CD8-positive, alpha-beta memory T cell (primary cell): ENCODE measurements around the gene MLEC. TPM values are rescaled to one million over a fixed set of nuclear protein-coding genes. Genes with fewer than 3 reads are reported as not detected.

Source experiments
- CTCF ChIA-PET: fragments of 350-600 bp; sonication (Branson Sonifier 250); formaldehyde crosslinking; loops from one replicate; lab custom pipeline; 2021; ENCODE audit warnings: antibody characterized with exemption; lab: Charles Lee
- POLR2A ChIA-PET: fragments of 350-600 bp; sonication (Branson Sonifier 250); formaldehyde crosslinking; loops from one replicate; lab custom pipeline; 2021; ENCODE audit warnings: antibody characterized with exemption; lab: Charles Lee
- DNase-seq, 5 donors: peaks; one replicate each; pipeline versions ENCODE4 v3.0.0 to v3.0.0-alpha.2; 2020 to 2022; ENCODE audit warnings: mixed read lengths in 1 of 5
- H3K27ac ChIP-seq: one replicate; pipeline ENCODE4 v1.7.0; 2013; ENCODE audit warnings: low read depth, mild to moderate bottlenecking, low read length, moderate library complexity
- H3K27me3 ChIP-seq: 2 replicates; pipeline ENCODE4 v1.7.0; 2013; ENCODE audit warnings: low read length, mild to moderate bottlenecking; ENCODE audit not compliant: insufficient read depth, poor library complexity, severe bottlenecking
- H3K36me3 ChIP-seq: 2 replicates; pipeline ENCODE4 v1.7.0; 2013; ENCODE audit warnings: mild to moderate bottlenecking, low read length, moderate library complexity; ENCODE audit not compliant: insufficient read depth
- H3K4me1 ChIP-seq: 2 replicates; pipeline ENCODE4 v1.7.0; 2013; ENCODE audit warnings: mild to moderate bottlenecking, low read length, moderate library complexity; ENCODE audit not compliant: insufficient read depth
- H3K4me3 ChIP-seq: 2 replicates; pipeline ENCODE4 v1.7.0; 2013; ENCODE audit warnings: mild to moderate bottlenecking, low read length
- H3K9me3 ChIP-seq: 2 replicates; pipeline ENCODE4 v1.7.0; 2013; ENCODE audit warnings: mild to moderate bottlenecking, low read length
- H3K27ac Mint-ChIP-seq, 8 donors: one replicate each; pipeline ENCODE4 v1.8.0; 2020 to 2021; ENCODE audit warnings: mixed read lengths in 8 of 8, mild to moderate bottlenecking in 6 of 8, inconsistent platforms in 3 of 8, moderate library complexity in 3 of 8
- H3K27me3 Mint-ChIP-seq, 2 donors: one replicate each; pipeline ENCODE4 v1.8.0; 2020 to 2021; ENCODE audit warnings: mixed read lengths in 2 of 2, mild to moderate bottlenecking in 1 of 2, moderate library complexity in 1 of 2
- H3K36me3 Mint-ChIP-seq, 3 donors: one replicate each; pipeline ENCODE4 v1.8.0; 2020 to 2021; ENCODE audit warnings: mixed read lengths in 3 of 3, inconsistent platforms in 1 of 3, mild to moderate bottlenecking in 1 of 3
- H3K4me1 Mint-ChIP-seq, 3 donors: one replicate each; pipeline ENCODE4 v1.8.0; 2020 to 2021; ENCODE audit warnings: mixed read lengths in 3 of 3, inconsistent platforms in 1 of 3, mild to moderate bottlenecking in 1 of 3
- H3K4me3 Mint-ChIP-seq, 7 donors: one replicate each; pipeline ENCODE4 v1.8.0; 2020 to 2021; ENCODE audit warnings: mixed read lengths in 7 of 7, mild to moderate bottlenecking in 6 of 7, moderate library complexity in 4 of 7, inconsistent platforms in 2 of 7
- H3K9me3 Mint-ChIP-seq, 5 donors: one replicate each; pipeline ENCODE4 v1.8.0; 2020 to 2022; ENCODE audit warnings: mixed read lengths in 5 of 5, mild to moderate bottlenecking in 3 of 5, moderate library complexity in 2 of 5, inconsistent platforms in 1 of 5
- polyA plus RNA-seq: library from polyadenylated mRNA; unstranded; fragments of 300-500 nt; fragmentation: Illumina TruSeq; gene quantifications from one replicate; pipeline ENCODE4 v1.2.3, GENCODE V29; 2021
- total RNA-seq, 2 experiments: library from RNA; stranded (reverse); gene quantifications; one replicate each; pipeline ENCODE4 v1.2.3, GENCODE V29; 2021

MLEC gene
- total and polyA plus RNA-seq, 3 experiments from 2014 or later = 74.9 to 143 (median 130) TPM

GRCh38 chr12:120688527-120689071, 1.6 kb downstream of the MLEC start:
- Mint-ChIP-seq H3K27me3 (peaks cover 0 to 2% of the 10 kb centered on the region in 2 donors), H3K4me1 (peaks cover 47 to 59% (median 52%) of the 10 kb centered on the region in 3 donors), H3K36me3 (peaks cover 0 to 18% (median 2%) of the 10 kb centered on the region in 3 donors), H3K9me3 (no peaks in the 10 kb centered on the region), H3K27ac (peak overlapping the region in 6 of 8 donors; percentile 32 to 92 (median 84)), H3K4me3 (peak overlapping the region; percentile 86 to 94 (median 91))
- POLR2A ChIA-PET = no interaction called here
- Histone ChIP-seq H3K4me1 (peaks cover 30% of the 10 kb centered on the region), H3K9me3 (no peaks in the 10 kb centered on the region), H3K4me3 (peak overlapping the region; percentile 75), H3K27me3 (no peaks in the 10 kb centered on the region), H3K36me3 (peaks cover 8% of the 10 kb centered on the region), H3K27ac (peak overlapping the region; percentile 73)
- DNase-seq = no peak
- CTCF ChIA-PET = interaction anchor here (1.1 to 1.6 kb wide), 3 partner anchors 23 to 408 kb away, joined by 3 to 4 read pairs (median 4); no protein-coding TSS in a partner anchor

- Mint-ChIP-seq H3K4me3 (peak overlapping the region in 6 of 7 donors; percentile 86 to 94 (median 90)), H3K36me3 (peaks cover 2 to 27% (median 2%) of the 10 kb centered on the region in 3 donors), H3K27me3 (peaks cover 0 to 2% of the 10 kb centered on the region in 2 donors), H3K4me1 (peaks cover 52 to 64% (median 52%) of the 10 kb centered on the region in 3 donors), H3K27ac (peak overlapping the region in 1 of 8 donors; percentile 23), H3K9me3 (no peaks in the 10 kb centered on the region)
- Histone ChIP-seq H3K27me3 (no peaks in the 10 kb centered on the region), H3K4me3 (peak overlapping the region; percentile 75), H3K27ac (no peak overlapping the region), H3K36me3 (peaks cover 17% of the 10 kb centered on the region), H3K4me1 (peaks cover 30% of the 10 kb centered on the region), H3K9me3 (no peaks in the 10 kb centered on the region)
- POLR2A ChIA-PET = no interaction called here
- no peak for DNase-seq
- CTCF ChIA-PET = interaction anchor here (0.9 to 1.6 kb wide), 2 partner anchors 22 to 40 kb away, joined by 4 to 7 read pairs; no protein-coding TSS in a partner anchor
Observed at GRCh38 chr12:120689397-120690082, 2.6 kb downstream of the MLEC start.

GRCh38 chr12:120690083-120690450, 3.1 kb downstream of the MLEC start:
- no peak overlapping the region for H3K4me3 ChIP-seq
- H3K9me3 Mint-ChIP-seq = no peaks in the 10 kb centered on the region
- H3K27ac Mint-ChIP-seq = no peak overlapping the region
- no peak for DNase-seq
- H3K27me3 ChIP-seq = no peaks in the 10 kb centered on the region
- peaks cover 22% of the 10 kb centered on the region for H3K36me3 ChIP-seq
- peaks cover 30% of the 10 kb centered on the region for H3K4me1 ChIP-seq
- no peak overlapping the region for H3K27ac ChIP-seq
- H3K4me3 Mint-ChIP-seq = peak overlapping the region in 1 of 7 donors; percentile 92
- peaks cover 5 to 32% (median 7%) of the 10 kb centered on the region in 3 donors for H3K36me3 Mint-ChIP-seq
- no peaks in the 10 kb centered on the region for H3K9me3 ChIP-seq
- H3K27me3 Mint-ChIP-seq = peaks cover 0 to 2% of the 10 kb centered on the region in 2 donors
- H3K4me1 Mint-ChIP-seq = peaks cover 52 to 64% (median 52%) of the 10 kb centered on the region in 3 donors
- POLR2A ChIA-PET = no interaction called here
- CTCF ChIA-PET = interaction anchor here (1.6 kb wide), 1 partner anchor 21 kb away, joined by 4 read pairs; no protein-coding TSS in a partner anchor

- Histone ChIP-seq H3K4me1 (peaks cover 27% of the 10 kb centered on the region), H3K36me3 (peaks cover 31% of the 10 kb centered on the region), H3K27me3 (no peaks in the 10 kb centered on the region), H3K4me3 (no peak overlapping the region), H3K27ac (no peak overlapping the region), H3K9me3 (no peaks in the 10 kb centered on the region)
- H3K4me1 Mint-ChIP-seq = peaks cover 52 to 64% (median 52%) of the 10 kb centered on the region in 3 donors
- H3K27me3 Mint-ChIP-seq = peaks cover 0 to 2% of the 10 kb centered on the region in 2 donors
- ChIA-PET POLR2A (no interaction called here), CTCF (no interaction called here)
- H3K36me3 Mint-ChIP-seq = peaks cover 7 to 41% (median 9%) of the 10 kb centered on the region in 3 donors
- DNase-seq = no peak
- peak overlapping the region in 1 of 8 donors; percentile 56 for H3K27ac Mint-ChIP-seq
- no peaks in the 10 kb centered on the region for H3K9me3 Mint-ChIP-seq
- H3K4me3 Mint-ChIP-seq = peak overlapping the region in 1 of 7 donors; percentile 41
Observed at GRCh38 chr12:120690978-120691377, 4.0 kb downstream of the MLEC start.

- Mint-ChIP-seq H3K27ac (peak overlapping the region in 3 of 8 donors; percentile 10 to 66 (median 57)), H3K4me3 (peak overlapping the region in 1 of 7 donors; percentile 6), H3K9me3 (no peaks in the 10 kb centered on the region), H3K4me1 (peaks cover 51 to 63% (median 52%) of the 10 kb centered on the region in 3 donors), H3K36me3 (peaks cover 9 to 51% (median 19%) of the 10 kb centered on the region in 3 donors), H3K27me3 (peaks cover 0 to 2% of the 10 kb centered on the region in 2 donors)
- ChIA-PET POLR2A (no interaction called here), CTCF (interaction anchor here (1.6 kb wide), 1 partner anchor 18 kb away, joined by 3 read pairs; the partner anchor contains the start of gene UNC119B)
- peaks cover 43% of the 10 kb centered on the region for H3K36me3 ChIP-seq
- no peaks in the 10 kb centered on the region for H3K9me3 ChIP-seq
- no peak overlapping the region for H3K4me3 ChIP-seq
- peaks cover 25% of the 10 kb centered on the region for H3K4me1 ChIP-seq
- no peak overlapping the region for H3K27ac ChIP-seq
- H3K27me3 ChIP-seq = no peaks in the 10 kb centered on the region
- DNase-seq = no peak
Observed at GRCh38 chr12:120692524-120693033, 5.6 kb downstream of the MLEC start.

GRCh38 chr12:120693848-120694247, 6.9 kb downstream of the MLEC start:
- peaks cover 0 to under 1% of the 10 kb centered on the region in 2 donors for H3K27me3 Mint-ChIP-seq
- peak overlapping the region in 1 of 7 donors; percentile 54 for H3K4me3 Mint-ChIP-seq
- peaks cover 55% of the 10 kb centered on the region for H3K36me3 ChIP-seq
- H3K27me3 ChIP-seq = no peaks in the 10 kb centered on the region
- ChIA-PET POLR2A (no interaction called here), CTCF (interaction anchor here (0.5 to 1.2 kb wide), 2 partner anchors 47 to 207 kb away, joined by 3 read pairs; no protein-coding TSS in a partner anchor)
- no peaks in the 10 kb centered on the region for H3K9me3 ChIP-seq
- peak overlapping the region in 2 of 8 donors; percentile 27 to 36 for H3K27ac Mint-ChIP-seq
- H3K4me3 ChIP-seq = no peak overlapping the region
- no peak for DNase-seq
- peaks cover 9 to 64% (median 20%) of the 10 kb centered on the region in 3 donors for H3K36me3 Mint-ChIP-seq
- H3K4me1 Mint-ChIP-seq = peaks cover 38 to 51% (median 39%) of the 10 kb centered on the region in 3 donors
- H3K4me1 ChIP-seq = peaks cover 16% of the 10 kb centered on the region
- H3K9me3 Mint-ChIP-seq = no peaks in the 10 kb centered on the region
- no peak overlapping the region for H3K27ac ChIP-seq

- H3K27ac ChIP-seq = no peak overlapping the region
- H3K9me3 Mint-ChIP-seq = no peaks in the 10 kb centered on the region
- peaks cover 9 to 90% (median 27%) of the 10 kb centered on the region in 3 donors for H3K36me3 Mint-ChIP-seq
- ChIA-PET CTCF (interaction anchor here (4.1 kb wide), 1 partner anchor 49 kb away, joined by 19 read pairs; no protein-coding TSS in a partner anchor), POLR2A (no interaction called here)
- peaks cover 6% of the 10 kb centered on the region for H3K4me1 ChIP-seq
- DNase-seq = no peak
- H3K27ac Mint-ChIP-seq = no peak overlapping the region
- H3K4me1 Mint-ChIP-seq = peaks cover 12 to 23% (median 18%) of the 10 kb centered on the region in 3 donors
- no peaks in the 10 kb centered on the region for H3K9me3 ChIP-seq
- H3K27me3 Mint-ChIP-seq = no peaks in the 10 kb centered on the region
- no peak overlapping the region for H3K4me3 Mint-ChIP-seq
- H3K27me3 ChIP-seq = no peaks in the 10 kb centered on the region
- no peak overlapping the region for H3K4me3 ChIP-seq
- peaks cover 67% of the 10 kb centered on the region for H3K36me3 ChIP-seq
Observed at GRCh38 chr12:120696626-120697025, 9.7 kb downstream of the MLEC start.
